HCT116 (cell line): ENCODE measurements around the gene NR2F1-AS1. TPM values are rescaled to one million over a fixed set of nuclear protein-coding genes. Genes with fewer than 3 reads are reported as not detected.

Experiments
- ATAC-seq: fragments of 200-7000 bp; cut with Tn5 transposase; 2 replicates; pipeline ENCODE4 v1.9.1; 2020; ENCODE audit warnings: mild to moderate bottlenecking, moderate library complexity
- BruUV-seq: library from RNA; stranded (reverse); fragments of 400-500 nt; replicated peaks from 2 replicates; lab custom pipeline; 2021; lab: Mats Ljungman, UMichigan
- CTCF ChIA-PET: fragments of 300-600 bp; sonication (Branson Sonifier 250); formaldehyde crosslinking; loops from one replicate; lab custom pipeline; 2021; ENCODE audit warnings: antibody characterized with exemption; lab: Charles Lee
- POLR2A ChIA-PET: fragments of 300-600, 350-600 bp; sonication (Branson Sonifier 250); formaldehyde crosslinking; loops from one replicate; lab custom pipeline; 2021; ENCODE audit warnings: antibody characterized with exemption; lab: Charles Lee
- RAD21 ChIA-PET, 2 experiments: fragments of 300-600 bp; sonication (Branson Sonifier 250); formaldehyde crosslinking; loops; one replicate each; lab custom pipeline; 2023; ENCODE audit warnings: low total read pairs in 2 of 2; ENCODE audit not compliant: uncharacterized antibody in 2 of 2, unreplicated experiment in 2 of 2, low non-redundant PET in 1 of 2; lab: Charles Lee
- DNase-seq: peaks from one replicate; pipeline ENCODE4 v3.0.0-alpha.2; 2010; ENCODE audit warnings: low read depth, low spot score
- H2AFZ ChIP-seq: fragments of 200-600 bp; shearing (Covaris generic), sonication (generic); 2 replicates; pipeline ENCODE4 v1.6.1; 2017; ENCODE audit warnings: low read depth, mixed run types, mixed read lengths, antibody characterized with exemption, low read length; ENCODE audit not compliant: poor library complexity, severe bottlenecking
- H3K27ac ChIP-seq: 2 replicates; pipeline ENCODE4 v1.5.1; 2012; ENCODE audit warnings: low read depth, low read length
- H3K27me3 ChIP-seq: fragments of 200-600 bp; sonication (generic); 2 replicates; pipeline ENCODE4 v1.6.1; 2016; ENCODE audit warnings: mixed run types, low read length, mixed read lengths; ENCODE audit not compliant: insufficient read depth
- H3K36me3 ChIP-seq, 2 experiments: fragments of 200-500 bp in 1 of 2; fragments of 200-600 bp in 1 of 2; sonication (Bioruptor generic) in 1 of 2; sonication (generic) in 1 of 2; 2 replicates each; pipeline versions ENCODE4 v1.5.1 to v1.6.1; 2014 to 2016; ENCODE audit warnings: low read length in 2 of 2, inconsistent platforms in 1 of 2, mixed read lengths in 1 of 2, mixed run types in 1 of 2; ENCODE audit not compliant: insufficient read depth in 2 of 2, control insufficient read depth in 1 of 2
- H3K4me1 ChIP-seq, 2 experiments: fragments of 200-600 bp in 1 of 2; sonication (generic) in 1 of 2; 2 replicates each; pipeline versions ENCODE4 v1.5.1 to v1.6.1; 2012 to 2017; ENCODE audit warnings: low read length in 2 of 2, inconsistent platforms in 1 of 2, mild to moderate bottlenecking in 1 of 2, mixed read lengths in 1 of 2, mixed run types in 1 of 2, moderate library complexity in 1 of 2; ENCODE audit not compliant: insufficient read depth in 2 of 2, control insufficient read depth in 1 of 2
- H3K4me2 ChIP-seq: fragments of 200-600 bp; sonication (generic); 2 replicates; pipeline ENCODE4 v1.6.1; 2017; ENCODE audit warnings: mixed run types, low read length, mixed read lengths
- H3K4me3 ChIP-seq, 2 experiments: fragments of 200-600 bp in 1 of 2; sonication (generic) in 1 of 2; replicated peaks in 1 of 2; 2 replicates each; pipeline ENCODE4 v1.5.1; 2011 to 2016; ENCODE audit warnings: low read length in 2 of 2, control low read depth in 1 of 2, low read depth in 1 of 2, mild to moderate bottlenecking in 1 of 2, mixed read lengths in 1 of 2, mixed run types in 1 of 2
- H3K79me2 ChIP-seq: fragments of 200-600 bp; sonication (generic); 2 replicates; pipeline ENCODE4 v1.6.1; 2017; ENCODE audit warnings: mild to moderate bottlenecking, mixed run types, low read length, moderate library complexity, mixed read lengths; ENCODE audit not compliant: insufficient read depth
- H3K9ac ChIP-seq: fragments of 200-600 bp; sonication (generic); 2 replicates; pipeline ENCODE4 v1.6.1; 2016; ENCODE audit warnings: low read length, mixed read lengths
- H3K9me2 ChIP-seq: fragments of 200-600 bp; sonication (generic), shearing (Covaris generic); 2 replicates; pipeline ENCODE4 v1.6.1; 2017; ENCODE audit warnings: mixed run types, mild to moderate bottlenecking, moderate library complexity; ENCODE audit not compliant: insufficient read depth
- H3K9me3 ChIP-seq, 2 experiments: fragments of 200-500 bp in 1 of 2; fragments of 200-600 bp in 1 of 2; sonication (Bioruptor generic) in 1 of 2; sonication (generic) in 1 of 2; 2 replicates each; pipeline ENCODE4 v1.6.1; 2014 to 2017; ENCODE audit warnings: low read length in 2 of 2, mixed read lengths in 2 of 2, inconsistent platforms in 1 of 2, low read depth in 1 of 2, mild to moderate bottlenecking in 1 of 2, mixed run types in 1 of 2, moderate library complexity in 1 of 2; ENCODE audit not compliant: control insufficient read depth in 1 of 2, insufficient read depth in 1 of 2
- H4K20me1 ChIP-seq: fragments of 200-600 bp; sonication (generic), shearing (Covaris generic); 2 replicates; pipeline ENCODE4 v1.6.1; 2017; ENCODE audit warnings: mixed run types, mild to moderate bottlenecking, moderate library complexity; ENCODE audit not compliant: insufficient read depth
- ATF3 ChIP-seq: IDR thresholded peaks from 2 replicates; pipeline ENCODE4 v1.6.1; 2012
- CBX3 ChIP-seq: IDR thresholded peaks from 2 replicates; pipeline ENCODE4 v1.6.1; 2012; ENCODE audit warnings: low read depth
- CTCF ChIP-seq, 3 experiments: fragments of 200-600 bp in 1 of 3; sonication (generic) in 1 of 3; IDR thresholded peaks in 2 of 3; conservative IDR thresholded peaks in 1 of 3; 2 replicates each; pipeline ENCODE4 v1.5.1; 2012 to 2017; ENCODE audit warnings: low read depth in 2 of 3, low read length in 2 of 3, antibody characterized with exemption in 1 of 3, borderline replicate concordance in 1 of 3, control low read depth in 1 of 3, mild to moderate bottlenecking in 1 of 3, mixed read lengths in 1 of 3, mixed run types in 1 of 3, moderate library complexity in 1 of 3; ENCODE audit not compliant: insufficient read depth in 1 of 3
- EGR1 ChIP-seq: IDR thresholded peaks from 2 replicates; pipeline ENCODE4 v1.6.1; 2012; ENCODE audit warnings: low read depth
- ELF1 ChIP-seq: IDR thresholded peaks from 2 replicates; pipeline ENCODE4 v1.6.1; 2012; ENCODE audit warnings: low read depth, borderline replicate concordance
- EZH2 ChIP-seq: fragments of 200-600 bp; sonication (generic); IDR thresholded peaks from 2 replicates; pipeline ENCODE4 v1.6.1; 2017; ENCODE audit warnings: antibody characterized with exemption, mixed run types
- EZH2phosphoT487 ChIP-seq: fragments of 200-600 bp; IDR thresholded peaks from 2 replicates; pipeline ENCODE4 v1.6.1; 2018; ENCODE audit warnings: antibody characterized with exemption, borderline replicate concordance
- JUND ChIP-seq: IDR thresholded peaks from 2 replicates; pipeline ENCODE4 v1.6.1; 2012
- MAX ChIP-seq: IDR thresholded peaks from 2 replicates; pipeline ENCODE4 v1.6.1; 2012
- RAD21 ChIP-seq: IDR thresholded peaks from 2 replicates; pipeline ENCODE4 v1.6.1; 2012; ENCODE audit warnings: low read depth, mild to moderate bottlenecking
- SIN3A ChIP-seq: IDR thresholded peaks from 2 replicates; pipeline ENCODE4 v1.6.1; 2012; ENCODE audit warnings: low read depth
- SP1 ChIP-seq: IDR thresholded peaks from 2 replicates; pipeline ENCODE4 v1.6.1; 2012; ENCODE audit warnings: low read depth
- SRF ChIP-seq: IDR thresholded peaks from 2 replicates; pipeline ENCODE4 v1.6.1; 2012; ENCODE audit warnings: low read depth
- TCF7L2 ChIP-seq: IDR thresholded peaks from 2 replicates; pipeline ENCODE4 v1.7.0; 2011; ENCODE audit warnings: borderline replicate concordance, inconsistent platforms; ENCODE audit not compliant: insufficient read depth, insufficient read length; ENCODE audit errors: extremely low read depth
- YY1 ChIP-seq: IDR thresholded peaks from 2 replicates; pipeline ENCODE4 v1.6.1; 2011; ENCODE audit warnings: low read length, low read depth, moderate library complexity, mild to moderate bottlenecking; ENCODE audit not compliant: insufficient replicate concordance; ENCODE audit errors: extremely low read depth
- ZBTB33 ChIP-seq: IDR thresholded peaks from 2 replicates; pipeline ENCODE4 v1.6.1; 2011; ENCODE audit warnings: mild to moderate bottlenecking, low read length, moderate library complexity; ENCODE audit not compliant: insufficient replicate concordance; ENCODE audit errors: extremely low read depth
- ZFX ChIP-seq: fragments of 450-650 bp; IDR thresholded peaks from 2 replicates; pipeline ENCODE4 v1.6.1; 2017
- ZNF274 ChIP-seq: fragments of 200-500 bp; sonication (Bioruptor generic); IDR thresholded peaks from 2 replicates; pipeline ENCODE4 v1.6.1; 2014; ENCODE audit warnings: mild to moderate bottlenecking, low read depth, low read length, inconsistent platforms
- intact Hi-C: fragments of 100-400 bp; cut with micrococcal nuclease; formaldehyde crosslinking; loops from 2 replicates; pipeline ENCODE4 v1.10.0; 2022
- total RNA-seq: library from RNA; stranded (reverse); gene quantifications from one replicate; pipeline ENCODE4 v1.2.1, GENCODE V29; 2021; ENCODE audit not compliant: unreplicated experiment
- TF ChIP-seq, protein P1 (sequence below): IDR thresholded peaks from 2 replicates; pipeline ENCODE4 v1.6.1; 2012; ENCODE audit warnings: low read depth

NR2F1-AS1 gene
- total RNA-seq, 1 experiment from 2014 or later, result 20.1 TPM

GRCh38 chr5:93589152-93589828 lies 8.3 kb upstream of the NR2F1-AS1 start:
- no peak overlapping the region for H3K4me2 ChIP-seq
- H4K20me1 ChIP-seq, result no peaks in the 10 kb centered on the region
- H3K79me2 ChIP-seq, result peaks cover 24% of the 10 kb centered on the region
- H2AFZ ChIP-seq, result no peak overlapping the region
- H3K9me2 ChIP-seq, result no peaks in the 10 kb centered on the region
- TSS peak; percentile 17 for BruUV-seq
- no peak overlapping the region for H3K9ac ChIP-seq
- ATAC-seq (no peak), DNase-seq (no peak)
- RAD21 ChIA-PET, result interaction anchor here in 1 of 2 experiments (0.7 kb wide), 1 partner anchor 456 kb away, joined by 3 read pairs; no protein-coding TSS in a partner anchor
- intact Hi-C loops, result loop anchor here (10.0 kb wide), 1 partner anchor 1306 kb away; no protein-coding TSS in a partner anchor
- no peaks in the 10 kb centered on the region for H3K27me3 ChIP-seq
- TF ChIP-seq EGR1, result no peak
- TF ChIP-seq CBX3, result no peak
- TF ChIP-seq MAX, result no peak
- TF ChIP-seq, protein P1, sequence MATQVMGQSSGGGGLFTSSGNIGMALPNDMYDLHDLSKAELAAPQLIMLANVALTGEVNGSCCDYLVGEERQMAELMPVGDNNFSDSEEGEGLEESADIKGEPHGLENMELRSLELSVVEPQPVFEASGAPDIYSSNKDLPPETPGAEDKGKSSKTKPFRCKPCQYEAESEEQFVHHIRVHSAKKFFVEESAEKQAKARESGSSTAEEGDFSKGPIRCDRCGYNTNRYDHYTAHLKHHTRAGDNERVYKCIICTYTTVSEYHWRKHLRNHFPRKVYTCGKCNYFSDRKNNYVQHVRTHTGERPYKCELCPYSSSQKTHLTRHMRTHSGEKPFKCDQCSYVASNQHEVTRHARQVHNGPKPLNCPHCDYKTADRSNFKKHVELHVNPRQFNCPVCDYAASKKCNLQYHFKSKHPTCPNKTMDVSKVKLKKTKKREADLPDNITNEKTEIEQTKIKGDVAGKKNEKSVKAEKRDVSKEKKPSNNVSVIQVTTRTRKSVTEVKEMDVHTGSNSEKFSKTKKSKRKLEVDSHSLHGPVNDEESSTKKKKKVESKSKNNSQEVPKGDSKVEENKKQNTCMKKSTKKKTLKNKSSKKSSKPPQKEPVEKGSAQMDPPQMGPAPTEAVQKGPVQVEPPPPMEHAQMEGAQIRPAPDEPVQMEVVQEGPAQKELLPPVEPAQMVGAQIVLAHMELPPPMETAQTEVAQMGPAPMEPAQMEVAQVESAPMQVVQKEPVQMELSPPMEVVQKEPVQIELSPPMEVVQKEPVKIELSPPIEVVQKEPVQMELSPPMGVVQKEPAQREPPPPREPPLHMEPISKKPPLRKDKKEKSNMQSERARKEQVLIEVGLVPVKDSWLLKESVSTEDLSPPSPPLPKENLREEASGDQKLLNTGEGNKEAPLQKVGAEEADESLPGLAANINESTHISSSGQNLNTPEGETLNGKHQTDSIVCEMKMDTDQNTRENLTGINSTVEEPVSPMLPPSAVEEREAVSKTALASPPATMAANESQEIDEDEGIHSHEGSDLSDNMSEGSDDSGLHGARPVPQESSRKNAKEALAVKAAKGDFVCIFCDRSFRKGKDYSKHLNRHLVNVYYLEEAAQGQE, result no peak
- no peak for TF ChIP-seq JUND
- no peak for TF ChIP-seq SRF
- no peak for TF ChIP-seq ZBTB33
- TF ChIP-seq ZFX, result no peak
- TF ChIP-seq TCF7L2, result no peak
- TF ChIP-seq EZH2, result no peak
- TF ChIP-seq RAD21, result no peak
- TF ChIP-seq ELF1, result no peak
- TF ChIP-seq EZH2phosphoT487, result no peak
- TF ChIP-seq ZNF274, result no peak
- no peak for TF ChIP-seq ATF3
- TF ChIP-seq SP1, result no peak
- no peak for TF ChIP-seq CTCF (IDR thresholded peaks at IDR 0.05 in 2 of 3, conservative IDR thresholded peaks at IDR 0.05 in 1 of 3; ENCODE audit: borderline replicate concordance in 1 of 3, insufficient read depth in 1 of 3, low read depth in 2 of 3, low read length in 2 of 3)
- TF ChIP-seq SIN3A, result no peak
- TF ChIP-seq YY1, result no peak
- H3K4me3 ChIP-seq, result no peak overlapping the region
- POLR2A ChIA-PET, result no interaction called here
- CTCF ChIA-PET, result no interaction called here
- peaks cover 0 to 57% of the 10 kb centered on the region in 2 experiments; a peak in 2 of 4 replicates for H3K36me3 ChIP-seq
- H3K27ac ChIP-seq, result no peak overlapping the region; the same call in 1 of the 2 replicates
- H3K4me1 ChIP-seq, result peaks cover 9 to 21% of the 10 kb centered on the region in 2 experiments
- H3K9me3 ChIP-seq, result no peaks in the 10 kb centered on the region
